SK-N-SH treated with all-trans-retinoic acid at 6 μM for 48 hours (cell line): ENCODE measurements around the gene TRIM44.

Experiments
- ARNTL ChIP-seq: fragments of 450-650 bp; formaldehyde crosslinking; IDR thresholded peaks from 2 replicates; pipeline ENCODE4 v1.5.0; 2020; ENCODE audit warnings: low read depth, mild to moderate bottlenecking, moderate library complexity, borderline replicate concordance
- CREB5 ChIP-seq: fragments of 250-450 bp; sonication (Bioruptor Pico); IDR thresholded peaks from 2 replicates; pipeline ENCODE4 v1.5.1; 2020; ENCODE audit warnings: low read depth, mild to moderate bottlenecking, moderate library complexity
- CSDC2 ChIP-seq: fragments of 250-450 bp; sonication (Bioruptor Pico); IDR thresholded peaks from 2 replicates; pipeline ENCODE4 v1.5.0; 2020; ENCODE audit warnings: mild to moderate bottlenecking, moderate library complexity
- CSRNP3 ChIP-seq: fragments of 250-450 bp; sonication (Bioruptor Pico); IDR thresholded peaks from 2 replicates; pipeline ENCODE4 v1.5.1; 2021; ENCODE audit warnings: mild to moderate bottlenecking, moderate library complexity
- GLIS3 ChIP-seq: fragments of 250-450 bp; sonication (Bioruptor Pico); IDR thresholded peaks from 2 replicates; pipeline ENCODE4 v1.5.0; 2020; ENCODE audit warnings: mild to moderate bottlenecking, moderate library complexity
- ISL1 ChIP-seq: fragments of 250-450 bp; sonication (Bioruptor Pico); IDR thresholded peaks from 2 replicates; pipeline ENCODE4 v2.1.2; 2022; ENCODE audit warnings: mild to moderate bottlenecking, moderate library complexity
- OSR1 ChIP-seq: fragments of 250-450 bp; sonication (Bioruptor Pico); IDR thresholded peaks from 2 replicates; pipeline ENCODE4 v1.8.0; 2022; ENCODE audit warnings: moderate library complexity, mild to moderate bottlenecking, inconsistent platforms
- PATZ1 ChIP-seq: fragments of 250-450 bp; sonication (Bioruptor Pico); IDR thresholded peaks from 2 replicates; pipeline ENCODE4 v1.8.0; 2020; ENCODE audit warnings: mild to moderate bottlenecking, moderate library complexity, borderline replicate concordance
- RARB ChIP-seq: fragments of 250-450 bp; sonication (Bioruptor Pico); IDR thresholded peaks from 2 replicates; pipeline ENCODE4 v1.8.0; 2021; ENCODE audit warnings: mild to moderate bottlenecking, moderate library complexity
- TSHZ2 ChIP-seq: fragments of 250-450 bp; sonication (Bioruptor Pico); IDR thresholded peaks from 2 replicates; pipeline ENCODE4 v1.5.0; 2020; ENCODE audit warnings: mild to moderate bottlenecking, moderate library complexity
- ZC3H10 ChIP-seq: fragments of 250-450 bp; sonication (Bioruptor Pico); IDR thresholded peaks from 2 replicates; pipeline ENCODE4 v1.5.1; 2021; ENCODE audit warnings: mild to moderate bottlenecking, moderate library complexity
- ZNF565 ChIP-seq: fragments of 450-650 bp; formaldehyde crosslinking; conservative IDR thresholded peaks from 2 replicates; pipeline ENCODE4 v1.5.0; 2020; ENCODE audit warnings: low read depth, mild to moderate bottlenecking, moderate library complexity
- ZNF70 ChIP-seq: fragments of 450-650 bp; formaldehyde crosslinking; IDR thresholded peaks from 2 replicates; pipeline ENCODE4 v1.5.0; 2020; ENCODE audit warnings: mild to moderate bottlenecking, moderate library complexity
- ZNF8 ChIP-seq: fragments of 450-650 bp; formaldehyde crosslinking; IDR thresholded peaks from 2 replicates; pipeline ENCODE4 v1.5.0; 2020; ENCODE audit warnings: mild to moderate bottlenecking, moderate library complexity

- TF ChIP-seq PATZ1 (no peak), GLIS3 (no peak), ZNF70 (no peak), ZC3H10 (CRISPR knock-in tag) (no peak), ZNF8 (CRISPR knock-in tag) (no peak), RARB (CRISPR knock-in tag) (no peak), ISL1 (no peak), ARNTL (CRISPR knock-in tag) (no peak), ZNF565 (CRISPR knock-in tag) (no peak), CSRNP3 (CRISPR knock-in tag) (no peak), OSR1 (no peak), CREB5 (no peak), TSHZ2 (no peak), CSDC2 (CRISPR knock-in tag) (no peak)
These were observed 60.9 kb downstream of the TRIM44 start for GRCh38 chr11:35723493-35723892.
